K562 (cell line): Measurements from ENCODE around the gene CEP89. TPM values are rescaled to one million over a fixed set of nuclear protein-coding genes. Genes with fewer than 3 reads are reported as not detected.

Source experiments
- HDGF ChIP-seq: fragments of 450-650 bp; IDR thresholded peaks from 2 replicates; pipeline ENCODE4 v1.6.1; 2016
- MYC ChIP-seq, 2 experiments: fragments of 250-450 bp in 1 of 2; sonication (Bioruptor Pico) in 1 of 2; IDR thresholded peaks; 2 replicates each; pipeline versions ENCODE4 v1.5.1 to v1.6.1; 2012 to 2021; ENCODE audit warnings: low read depth in 2 of 2, borderline replicate concordance in 1 of 2, improper control_type of control experiment in 1 of 2, low read length in 1 of 2, mild to moderate bottlenecking in 1 of 2, moderate library complexity in 1 of 2
- SPI1 ChIP-seq: IDR thresholded peaks from 2 replicates; pipeline ENCODE4 v1.6.1; 2011; ENCODE audit warnings: low read depth, low read length, control low read depth, borderline replicate concordance
- polyA plus RNA-seq, 8 experiments: library from polyadenylated mRNA; depleted of rRNA in 4 of 8; stranded (reverse) in 5 of 8; unstranded in 3 of 8; fragments of >200 nt; fragmentation: Nextera tagmentation in 2 of 8; fragmentation: Illumina TruSeq in 1 of 8; extraction: Ambion mirVana in 2 of 8; extraction: Trizol in 1 of 8; gene quantifications; 2 replicates each; pipeline versions ENCODE4 v1.2.1 to v1.2.3, GENCODE V29; 2011 to 2014; ENCODE audit warnings: inconsistent platforms in 1 of 8, missing spikeins in 1 of 8
- total RNA-seq, 7 experiments: library from RNA; depleted of rRNA in 6 of 7; stranded (reverse); fragments of >200 nt in 6 of 7; fragmentation: Illumina TruSeq in 2 of 7; extraction: Trizol in 2 of 7; gene quantifications; 2 replicates each; pipeline versions ENCODE4 v1.2.1 to v1.2.3, GENCODE V29; 2011 to 2021; ENCODE audit warnings: low replicate concordance in 1 of 7
- TF ChIP-seq, protein P1 (sequence below), 2 experiments: fragments of 450-650 bp in 1 of 2; sonication (generic) in 1 of 2; formaldehyde crosslinking in 1 of 2; IDR thresholded peaks; 2 replicates each; pipeline versions ENCODE4 v1.7.1 to v1.9.0; 2016 to 2022; ENCODE audit warnings: inconsistent platforms in 1 of 2, mild to moderate bottlenecking in 1 of 2, missing genetic modification reagents in 1 of 2
- TF ChIP-seq, protein P2 (sequence below): fragments of 250-450 bp; sonication (Bioruptor Pico); IDR thresholded peaks from 2 replicates; pipeline ENCODE4 v1.8.0; 2021; ENCODE audit warnings: mild to moderate bottlenecking, moderate library complexity
- TF ChIP-seq, protein P3 (sequence below): fragments of 200-400 bp; formaldehyde crosslinking; IDR thresholded peaks from 2 replicates; pipeline ENCODE4 v1.6.1; 2017; ENCODE audit warnings: mild to moderate bottlenecking, low read depth, low read length, moderate library complexity

Gene CEP89
- total and polyA plus RNA-seq, 9 of the 15 experiments (the other 6 are each of a cell fraction or from before 2014, with no cell fraction given), result 5.5 to 15.0 (median 7.2) TPM

DNA sequence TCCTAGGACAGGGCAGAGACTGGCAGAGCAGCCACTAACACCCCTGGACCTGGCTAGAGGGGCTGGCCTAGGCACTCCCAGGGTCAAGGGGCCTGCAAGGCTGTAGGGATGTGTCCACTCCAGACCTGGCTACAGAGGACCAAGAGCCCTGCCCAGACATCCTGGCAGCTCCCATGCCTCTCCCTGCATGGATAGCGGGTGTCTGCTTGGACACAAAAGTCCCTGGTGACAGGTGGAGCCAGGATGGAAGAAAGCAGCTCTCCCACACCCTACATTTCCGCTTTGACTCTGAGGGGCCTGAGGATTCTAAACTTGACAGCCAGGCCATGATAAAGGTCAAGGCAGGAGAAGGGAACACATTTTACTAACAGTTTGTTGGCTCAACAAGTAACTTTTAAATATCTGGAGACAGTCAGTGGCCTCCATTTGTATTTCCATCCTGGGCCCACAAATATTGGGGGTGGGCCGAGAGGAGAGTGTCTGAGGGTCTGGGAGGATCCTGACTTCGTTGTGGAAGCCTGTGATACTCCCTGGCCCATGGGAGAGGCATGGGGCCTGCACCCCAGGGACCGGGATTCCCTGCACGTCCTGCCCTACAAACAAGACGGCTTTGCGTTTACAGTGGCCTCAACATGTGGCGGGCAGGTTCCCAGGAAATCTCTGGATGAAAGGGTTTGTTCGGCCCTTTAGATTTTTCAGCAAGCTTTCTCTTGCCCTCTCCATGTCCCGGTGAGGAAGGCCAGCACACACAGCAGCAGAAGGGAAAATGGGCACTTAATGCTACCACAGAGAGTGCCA is 82.4 kb downstream of the CEP89 start (continued):
- TF ChIP-seq, protein P1, sequence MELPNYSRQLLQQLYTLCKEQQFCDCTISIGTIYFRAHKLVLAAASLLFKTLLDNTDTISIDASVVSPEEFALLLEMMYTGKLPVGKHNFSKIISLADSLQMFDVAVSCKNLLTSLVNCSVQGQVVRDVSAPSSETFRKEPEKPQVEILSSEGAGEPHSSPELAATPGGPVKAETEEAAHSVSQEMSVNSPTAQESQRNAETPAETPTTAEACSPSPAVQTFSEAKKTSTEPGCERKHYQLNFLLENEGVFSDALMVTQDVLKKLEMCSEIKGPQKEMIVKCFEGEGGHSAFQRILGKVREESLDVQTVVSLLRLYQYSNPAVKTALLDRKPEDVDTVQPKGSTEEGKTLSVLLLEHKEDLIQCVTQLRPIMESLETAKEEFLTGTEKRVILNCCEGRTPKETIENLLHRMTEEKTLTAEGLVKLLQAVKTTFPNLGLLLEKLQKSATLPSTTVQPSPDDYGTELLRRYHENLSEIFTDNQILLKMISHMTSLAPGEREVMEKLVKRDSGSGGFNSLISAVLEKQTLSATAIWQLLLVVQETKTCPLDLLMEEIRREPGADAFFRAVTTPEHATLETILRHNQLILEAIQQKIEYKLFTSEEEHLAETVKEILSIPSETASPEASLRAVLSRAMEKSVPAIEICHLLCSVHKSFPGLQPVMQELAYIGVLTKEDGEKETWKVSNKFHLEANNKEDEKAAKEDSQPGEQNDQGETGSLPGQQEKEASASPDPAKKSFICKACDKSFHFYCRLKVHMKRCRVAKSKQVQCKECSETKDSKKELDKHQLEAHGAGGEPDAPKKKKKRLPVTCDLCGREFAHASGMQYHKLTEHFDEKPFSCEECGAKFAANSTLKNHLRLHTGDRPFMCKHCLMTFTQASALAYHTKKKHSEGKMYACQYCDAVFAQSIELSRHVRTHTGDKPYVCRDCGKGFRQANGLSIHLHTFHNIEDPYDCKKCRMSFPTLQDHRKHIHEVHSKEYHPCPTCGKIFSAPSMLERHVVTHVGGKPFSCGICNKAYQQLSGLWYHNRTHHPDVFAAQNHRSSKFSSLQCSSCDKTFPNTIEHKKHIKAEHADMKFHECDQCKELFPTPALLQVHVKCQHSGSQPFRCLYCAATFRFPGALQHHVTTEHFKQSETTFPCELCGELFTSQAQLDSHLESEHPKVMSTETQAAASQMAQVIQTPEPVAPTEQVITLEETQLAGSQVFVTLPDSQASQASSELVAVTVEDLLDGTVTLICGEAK (IDR thresholded peaks at IDR 0.05), result no peak
- TF ChIP-seq, protein P1 (CRISPR knock-in tag; IDR thresholded peaks at IDR 0.05), result no peak
- no peak for TF ChIP-seq SPI1
- TF ChIP-seq, protein P2, sequence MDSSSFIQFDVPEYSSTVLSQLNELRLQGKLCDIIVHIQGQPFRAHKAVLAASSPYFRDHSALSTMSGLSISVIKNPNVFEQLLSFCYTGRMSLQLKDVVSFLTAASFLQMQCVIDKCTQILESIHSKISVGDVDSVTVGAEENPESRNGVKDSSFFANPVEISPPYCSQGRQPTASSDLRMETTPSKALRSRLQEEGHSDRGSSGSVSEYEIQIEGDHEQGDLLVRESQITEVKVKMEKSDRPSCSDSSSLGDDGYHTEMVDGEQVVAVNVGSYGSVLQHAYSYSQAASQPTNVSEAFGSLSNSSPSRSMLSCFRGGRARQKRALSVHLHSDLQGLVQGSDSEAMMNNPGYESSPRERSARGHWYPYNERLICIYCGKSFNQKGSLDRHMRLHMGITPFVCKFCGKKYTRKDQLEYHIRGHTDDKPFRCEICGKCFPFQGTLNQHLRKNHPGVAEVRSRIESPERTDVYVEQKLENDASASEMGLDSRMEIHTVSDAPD (CRISPR knock-in tag), result no peak
- TF ChIP-seq HDGF, result no peak
- no peak for TF ChIP-seq MYC (IDR thresholded peaks at IDR 0.05; ENCODE audit: low read depth, low read length)
- no peak for TF ChIP-seq MYC (CRISPR knock-in tag; IDR thresholded peaks at IDR 0.05; ENCODE audit: borderline replicate concordance, low read depth)
- TF ChIP-seq, protein P3, sequence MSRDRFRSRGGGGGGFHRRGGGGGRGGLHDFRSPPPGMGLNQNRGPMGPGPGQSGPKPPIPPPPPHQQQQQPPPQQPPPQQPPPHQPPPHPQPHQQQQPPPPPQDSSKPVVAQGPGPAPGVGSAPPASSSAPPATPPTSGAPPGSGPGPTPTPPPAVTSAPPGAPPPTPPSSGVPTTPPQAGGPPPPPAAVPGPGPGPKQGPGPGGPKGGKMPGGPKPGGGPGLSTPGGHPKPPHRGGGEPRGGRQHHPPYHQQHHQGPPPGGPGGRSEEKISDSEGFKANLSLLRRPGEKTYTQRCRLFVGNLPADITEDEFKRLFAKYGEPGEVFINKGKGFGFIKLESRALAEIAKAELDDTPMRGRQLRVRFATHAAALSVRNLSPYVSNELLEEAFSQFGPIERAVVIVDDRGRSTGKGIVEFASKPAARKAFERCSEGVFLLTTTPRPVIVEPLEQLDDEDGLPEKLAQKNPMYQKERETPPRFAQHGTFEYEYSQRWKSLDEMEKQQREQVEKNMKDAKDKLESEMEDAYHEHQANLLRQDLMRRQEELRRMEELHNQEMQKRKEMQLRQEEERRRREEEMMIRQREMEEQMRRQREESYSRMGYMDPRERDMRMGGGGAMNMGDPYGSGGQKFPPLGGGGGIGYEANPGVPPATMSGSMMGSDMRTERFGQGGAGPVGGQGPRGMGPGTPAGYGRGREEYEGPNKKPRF, result no peak
